ENCODE measurements around the gene MICALL2.

DNA sequence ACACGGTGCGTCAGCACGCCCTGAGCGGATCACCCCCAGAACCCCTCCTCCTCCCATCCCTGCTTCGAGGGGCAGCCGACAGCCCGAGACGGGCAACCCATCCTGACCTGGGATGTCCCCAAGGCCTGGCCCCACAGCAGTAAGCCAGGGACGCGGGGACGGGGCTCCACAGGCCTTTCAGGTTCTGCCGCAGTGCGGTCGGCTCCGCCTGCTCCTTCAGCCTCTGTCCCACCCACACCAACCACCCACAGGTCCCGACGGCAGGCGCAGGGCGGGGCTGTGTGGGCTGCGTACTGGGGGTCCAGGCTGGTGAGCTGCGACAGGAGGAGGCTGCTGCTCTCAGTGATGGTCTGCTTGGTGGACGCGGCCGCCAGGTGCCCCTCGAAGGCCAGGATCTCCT is 28.2 kb upstream of the MICALL2 start:
- no peak for TF ChIP-seq POLR2A (IDR thresholded peaks at IDR 0.05)
- TF ChIP-seq, protein P1, sequence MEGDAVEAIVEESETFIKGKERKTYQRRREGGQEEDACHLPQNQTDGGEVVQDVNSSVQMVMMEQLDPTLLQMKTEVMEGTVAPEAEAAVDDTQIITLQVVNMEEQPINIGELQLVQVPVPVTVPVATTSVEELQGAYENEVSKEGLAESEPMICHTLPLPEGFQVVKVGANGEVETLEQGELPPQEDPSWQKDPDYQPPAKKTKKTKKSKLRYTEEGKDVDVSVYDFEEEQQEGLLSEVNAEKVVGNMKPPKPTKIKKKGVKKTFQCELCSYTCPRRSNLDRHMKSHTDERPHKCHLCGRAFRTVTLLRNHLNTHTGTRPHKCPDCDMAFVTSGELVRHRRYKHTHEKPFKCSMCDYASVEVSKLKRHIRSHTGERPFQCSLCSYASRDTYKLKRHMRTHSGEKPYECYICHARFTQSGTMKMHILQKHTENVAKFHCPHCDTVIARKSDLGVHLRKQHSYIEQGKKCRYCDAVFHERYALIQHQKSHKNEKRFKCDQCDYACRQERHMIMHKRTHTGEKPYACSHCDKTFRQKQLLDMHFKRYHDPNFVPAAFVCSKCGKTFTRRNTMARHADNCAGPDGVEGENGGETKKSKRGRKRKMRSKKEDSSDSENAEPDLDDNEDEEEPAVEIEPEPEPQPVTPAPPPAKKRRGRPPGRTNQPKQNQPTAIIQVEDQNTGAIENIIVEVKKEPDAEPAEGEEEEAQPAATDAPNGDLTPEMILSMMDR (IDR thresholded peaks at IDR 0.05), result no peak
